OCI-LY7 (cell line): ENCODE data around the gene NQO1. TPM values are rescaled to one million over a fixed set of nuclear protein-coding genes. Genes with fewer than 3 reads are reported as not detected.

Experiments
- BruUV-seq: library from RNA; stranded (reverse); fragments of 400-500 nt; replicated peaks from 2 replicates; lab custom pipeline; 2021; lab: Mats Ljungman, UMichigan
- CTCF ChIA-PET: fragments of 300-600 bp; sonication (Branson Sonifier 250); formaldehyde crosslinking; loops from one replicate; lab custom pipeline; 2022; ENCODE audit warnings: antibody characterized with exemption; ENCODE audit not compliant: unreplicated experiment; lab: Charles Lee
- POLR2A ChIA-PET: fragments of 300-600 bp; sonication (Branson Sonifier 250); formaldehyde crosslinking; loops from one replicate; lab custom pipeline; 2022; ENCODE audit warnings: antibody characterized with exemption; lab: Charles Lee
- DNase-seq: peaks from one replicate; pipeline ENCODE4 v3.0.0-alpha.2; 2015; ENCODE audit warnings: low spot score
- H2AFZ ChIP-seq: fragments of 200-600 bp; sonication (generic), shearing (Covaris generic); 2 replicates; pipeline ENCODE4 v1.6.1; 2014; ENCODE audit warnings: mild to moderate bottlenecking, antibody characterized with exemption, low read length, moderate library complexity
- H3K27ac ChIP-seq: fragments of 200-600 bp; sonication (generic); 2 replicates; pipeline ENCODE4 v1.5.1; 2014; ENCODE audit warnings: mixed run types, low read depth, mild to moderate bottlenecking, moderate library complexity, low read length, inconsistent platforms; ENCODE audit not compliant: poor library complexity, severe bottlenecking
- H3K36me3 ChIP-seq: fragments of 200-600 bp; sonication (generic); 2 replicates; pipeline ENCODE4 v1.6.1; 2014; ENCODE audit warnings: mild to moderate bottlenecking, antibody characterized with exemption, low read length, moderate library complexity, mixed read lengths; ENCODE audit not compliant: insufficient read depth
- H3K4me1 ChIP-seq: fragments of 200-600 bp; sonication (generic); 2 replicates; pipeline ENCODE4 v1.5.1; 2014; ENCODE audit warnings: mild to moderate bottlenecking, low read length; ENCODE audit not compliant: insufficient read depth, poor library complexity, severe bottlenecking
- H3K4me2 ChIP-seq: fragments of 200-600 bp; sonication (generic); 2 replicates; pipeline ENCODE4 v1.6.1; 2014; ENCODE audit warnings: mild to moderate bottlenecking, low read length
- H3K4me3 ChIP-seq: fragments of 200-600 bp; sonication (generic); 2 replicates; pipeline ENCODE4 v1.5.1; 2014; ENCODE audit warnings: mild to moderate bottlenecking, low read depth, low read length; ENCODE audit not compliant: poor library complexity, severe bottlenecking
- H3K79me2 ChIP-seq: fragments of 200-600 bp; sonication (generic); 2 replicates; pipeline ENCODE4 v1.6.1; 2016; ENCODE audit warnings: low read depth, mild to moderate bottlenecking, low read length, moderate library complexity, mixed read lengths; ENCODE audit not compliant: insufficient read depth
- H3K9me2 ChIP-seq: fragments of 200-600 bp; sonication (generic); 2 replicates; pipeline ENCODE4 v1.6.1; 2016; ENCODE audit warnings: mild to moderate bottlenecking, low read length, mixed read lengths; ENCODE audit not compliant: insufficient read depth
- H3K9me3 ChIP-seq: fragments of 200-600 bp; sonication (generic); 2 replicates; pipeline ENCODE4 v1.6.1; 2014; ENCODE audit warnings: mild to moderate bottlenecking, mixed run types, low read length, mixed read lengths
- H4K20me1 ChIP-seq: fragments of 200-600 bp; sonication (generic); 2 replicates; pipeline ENCODE4 v1.6.1; 2014; ENCODE audit warnings: mild to moderate bottlenecking, antibody characterized with exemption, low read length, moderate library complexity, mixed read lengths; ENCODE audit not compliant: insufficient read depth
- EZH2phosphoT487 ChIP-seq: fragments of 200-600 bp; sonication (generic); IDR thresholded peaks from 2 replicates; pipeline ENCODE4 v1.6.1; 2018; ENCODE audit warnings: low read depth, borderline replicate concordance, mild to moderate bottlenecking, mixed run types, antibody characterized with exemption, low read length, moderate library complexity, mixed read lengths
- intact Hi-C: fragments of 100-400 bp; cut with micrococcal nuclease; formaldehyde crosslinking; loops from one replicate; pipeline ENCODE4 v1.10.0; 2022; ENCODE audit not compliant: unreplicated experiment
- total RNA-seq, 2 experiments: library from RNA; depleted of rRNA in 1 of 2; stranded (reverse); fragments of >200 nt in 1 of 2; shearing (Covaris generic) in 1 of 2; gene quantifications; 2 replicates each; pipeline ENCODE4 v1.2.3, GENCODE V29; 2014 to 2022
- TF ChIP-seq, protein P1 (sequence below): fragments of 200-600 bp; sonication (generic); conservative IDR thresholded peaks from 2 replicates; pipeline ENCODE4 v1.5.1; 2014; ENCODE audit warnings: mild to moderate bottlenecking, antibody characterized with exemption, low read length, moderate library complexity, mixed read lengths

NQO1 gene
- total RNA-seq, 2 experiments from 2014 or later, result 3.2 to 4.1 TPM

- peaks cover 18% of the 10 kb centered on the region for H3K4me1 ChIP-seq
- ChIA-PET POLR2A (interaction anchor here (0.6 to 2.4 kb wide), 5 partner anchors 8 to 366 kb away, joined by 3 to 18 read pairs (median 7); partner anchors contain the start of genes NOB1 and NQO1), CTCF (interaction anchor here (1.0 kb wide), 1 partner anchor 37 kb away, joined by 3 read pairs; the partner anchor contains the start of gene NQO1)
- peak overlapping the region; percentile 75 for H3K4me2 ChIP-seq
- peaks cover 23% of the 10 kb centered on the region; the same call in 1 of the 2 replicates for H3K79me2 ChIP-seq
- H3K27ac ChIP-seq, result peak overlapping the region; percentile 56
- H3K9me3 ChIP-seq, result no peaks in the 10 kb centered on the region
- no TSS peak for BruUV-seq
- no peak for DNase-seq
- TF ChIP-seq, protein P1, sequence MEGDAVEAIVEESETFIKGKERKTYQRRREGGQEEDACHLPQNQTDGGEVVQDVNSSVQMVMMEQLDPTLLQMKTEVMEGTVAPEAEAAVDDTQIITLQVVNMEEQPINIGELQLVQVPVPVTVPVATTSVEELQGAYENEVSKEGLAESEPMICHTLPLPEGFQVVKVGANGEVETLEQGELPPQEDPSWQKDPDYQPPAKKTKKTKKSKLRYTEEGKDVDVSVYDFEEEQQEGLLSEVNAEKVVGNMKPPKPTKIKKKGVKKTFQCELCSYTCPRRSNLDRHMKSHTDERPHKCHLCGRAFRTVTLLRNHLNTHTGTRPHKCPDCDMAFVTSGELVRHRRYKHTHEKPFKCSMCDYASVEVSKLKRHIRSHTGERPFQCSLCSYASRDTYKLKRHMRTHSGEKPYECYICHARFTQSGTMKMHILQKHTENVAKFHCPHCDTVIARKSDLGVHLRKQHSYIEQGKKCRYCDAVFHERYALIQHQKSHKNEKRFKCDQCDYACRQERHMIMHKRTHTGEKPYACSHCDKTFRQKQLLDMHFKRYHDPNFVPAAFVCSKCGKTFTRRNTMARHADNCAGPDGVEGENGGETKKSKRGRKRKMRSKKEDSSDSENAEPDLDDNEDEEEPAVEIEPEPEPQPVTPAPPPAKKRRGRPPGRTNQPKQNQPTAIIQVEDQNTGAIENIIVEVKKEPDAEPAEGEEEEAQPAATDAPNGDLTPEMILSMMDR, result no peak
- TF ChIP-seq EZH2phosphoT487, result no peak
- no peaks in the 10 kb centered on the region for H4K20me1 ChIP-seq
- H2AFZ ChIP-seq, result no peak overlapping the region
- H3K36me3 ChIP-seq, result no peaks in the 10 kb centered on the region
- no peaks in the 10 kb centered on the region for H3K9me2 ChIP-seq
- intact Hi-C loops, result loop anchor here (10.0 kb wide), 1 partner anchor 429 kb away; the partner anchor contains the start of genes COG8, NIP7 and PDF
- peak overlapping the region; percentile 96 for H3K4me3 ChIP-seq
Measured at GRCh38 chr16:69763599-69763942, 37.2 kb upstream of the NQO1 start.

GRCh38 chr16:69762814-69763598, 36.6 kb upstream of the NQO1 start:
- Histone ChIP-seq H3K36me3 (no peaks in the 10 kb centered on the region), H3K27ac (peak overlapping the region; percentile 56), H3K4me1 (peaks cover 17% of the 10 kb centered on the region), H3K4me3 (peak overlapping the region; percentile 96), H3K9me2 (no peaks in the 10 kb centered on the region), H3K9me3 (no peaks in the 10 kb centered on the region), H2AFZ (peak overlapping the region; percentile 55; the same call in 1 of the 2 replicates), H3K79me2 (peaks cover 23% of the 10 kb centered on the region; the same call in 1 of the 2 replicates), H3K4me2 (peak overlapping the region; percentile 75), H4K20me1 (no peaks in the 10 kb centered on the region)
- TSS peak; percentile 66 for BruUV-seq
- no peak for TF ChIP-seq EZH2phosphoT487
- TF ChIP-seq, protein P1, result no peak
- ChIA-PET CTCF (interaction anchor here (1.0 kb wide), 2 partner anchors 10 to 37 kb away, joined by 3 read pairs; partner anchors contain the start of gene NQO1), POLR2A (interaction anchor here (0.6 to 2.4 kb wide), 7 partner anchors 9 to 455 kb away, joined by 3 to 18 read pairs (median 5); partner anchors contain the start of genes NOB1 and NQO1)
- peak; percentile 41 for DNase-seq
- intact Hi-C loops, result loop anchor here (10.0 kb wide), 1 partner anchor 428 kb away; the partner anchor contains the start of genes COG8, NIP7 and PDF
